BLaER1 treated with 17β-estradiol and CSF1 and Interleukin-3, amounts not matched to agents 10 nM and 100 nM (cell line): Measurements from ENCODE around the gene GPC6.

Experiments
- H3K27ac ChIP-seq, 11 experiments: shearing (Covaris generic); formaldehyde crosslinking; 2 replicates each; pipeline ENCODE4 v1.8.1; 2022
- H3K27me3 ChIP-seq, 11 experiments: shearing (Covaris generic); formaldehyde crosslinking; 2 replicates each; pipeline ENCODE4 v1.8.1; 2022
- H3K36me3 ChIP-seq, 11 experiments: shearing (Covaris generic); formaldehyde crosslinking; 2 replicates each; pipeline ENCODE4 v1.8.1; 2022
- H3K4me1 ChIP-seq, 10 experiments: shearing (Covaris generic); formaldehyde crosslinking; 2 replicates each; pipeline ENCODE4 v1.8.1; 2022
- H3K4me2 ChIP-seq, 11 experiments: shearing (Covaris generic); formaldehyde crosslinking; 2 replicates each; pipeline ENCODE4 v1.8.1; 2022
- H3K4me3 ChIP-seq, 10 experiments: shearing (Covaris generic); formaldehyde crosslinking; 2 replicates each; pipeline ENCODE4 v1.8.1; 2022
- H3K9ac ChIP-seq, 11 experiments: shearing (Covaris generic); formaldehyde crosslinking; 2 replicates each; pipeline ENCODE4 v1.8.1; 2022
- H3K9me3 ChIP-seq, 11 experiments: shearing (Covaris generic); formaldehyde crosslinking; replicated peaks in 1 of 11; 2 replicates each; pipeline ENCODE4 v1.8.1; 2022
- H4K20me1 ChIP-seq, 11 experiments: shearing (Covaris generic); formaldehyde crosslinking; 2 replicates each; pipeline ENCODE4 v1.8.1; 2022
- Cebpa-rat ChIP-seq, 11 experiments: shearing (Covaris generic); IDR thresholded peaks; 2 replicates each; pipeline ENCODE4 v1.8.1; 2022

Gene GPC6

GRCh38 chr13:94305463-94305862 is 1078.9 kb downstream of the GPC6 start:
- no peak for TF ChIP-seq Cebpa-rat (IDR thresholded peaks at IDR 0.05)
- Histone ChIP-seq H3K4me2 (no peak overlapping the region), H3K4me3 (no peak overlapping the region), H4K20me1 (no peaks in the 10 kb centered on the region), H3K9me3 (0 out of 22 replicates have a peak, but pooled peaks cover 0 to 5% (median 0%) of the 10 kb centered on the region in 11 experiments), H3K9ac (no peak overlapping the region), H3K36me3 (no peaks in the 10 kb centered on the region), H3K27me3 (no peaks in the 10 kb centered on the region), H3K4me1 (no peaks in the 10 kb centered on the region), H3K27ac (no peak overlapping the region)

GRCh38 chr13:94305934-94306333 is 1079.3 kb downstream of the GPC6 start:
- TF ChIP-seq Cebpa-rat (IDR thresholded peaks at IDR 0.05), result no peak
- Histone ChIP-seq H3K4me1 (no peaks in the 10 kb centered on the region), H3K27me3 (no peaks in the 10 kb centered on the region), H3K9me3 (0 out of 22 replicates have a peak, but pooled peaks cover 0 to 5% (median 0%) of the 10 kb centered on the region in 11 experiments), H3K4me2 (no peak overlapping the region), H3K9ac (no peak overlapping the region), H3K27ac (no peak overlapping the region), H4K20me1 (no peaks in the 10 kb centered on the region), H3K4me3 (no peak overlapping the region), H3K36me3 (no peaks in the 10 kb centered on the region)

- Histone ChIP-seq H3K36me3 (no peaks in the 10 kb centered on the region), H3K9me3 (no peaks in the 10 kb centered on the region), H4K20me1 (no peaks in the 10 kb centered on the region), H3K4me2 (no peak overlapping the region), H3K4me1 (no peaks in the 10 kb centered on the region), H3K27ac (no peak overlapping the region), H3K4me3 (no peak overlapping the region), H3K9ac (no peak overlapping the region), H3K27me3 (no peaks in the 10 kb centered on the region)
- no peak for TF ChIP-seq Cebpa-rat (IDR thresholded peaks at IDR 0.05)
Measured at GRCh38 chr13:94308832-94309231, 1082.2 kb downstream of the GPC6 start.

GRCh38 chr13:94309576-94309975 is 1083.0 kb downstream of the GPC6 start:
- Histone ChIP-seq H3K36me3 (no peaks in the 10 kb centered on the region), H3K4me3 (no peak overlapping the region), H3K4me1 (no peaks in the 10 kb centered on the region), H3K27ac (no peak overlapping the region), H3K4me2 (no peak overlapping the region), H3K27me3 (no peaks in the 10 kb centered on the region), H4K20me1 (no peaks in the 10 kb centered on the region), H3K9me3 (no peaks in the 10 kb centered on the region), H3K9ac (no peak overlapping the region)
- TF ChIP-seq Cebpa-rat (IDR thresholded peaks at IDR 0.05), result no peak

DNA sequence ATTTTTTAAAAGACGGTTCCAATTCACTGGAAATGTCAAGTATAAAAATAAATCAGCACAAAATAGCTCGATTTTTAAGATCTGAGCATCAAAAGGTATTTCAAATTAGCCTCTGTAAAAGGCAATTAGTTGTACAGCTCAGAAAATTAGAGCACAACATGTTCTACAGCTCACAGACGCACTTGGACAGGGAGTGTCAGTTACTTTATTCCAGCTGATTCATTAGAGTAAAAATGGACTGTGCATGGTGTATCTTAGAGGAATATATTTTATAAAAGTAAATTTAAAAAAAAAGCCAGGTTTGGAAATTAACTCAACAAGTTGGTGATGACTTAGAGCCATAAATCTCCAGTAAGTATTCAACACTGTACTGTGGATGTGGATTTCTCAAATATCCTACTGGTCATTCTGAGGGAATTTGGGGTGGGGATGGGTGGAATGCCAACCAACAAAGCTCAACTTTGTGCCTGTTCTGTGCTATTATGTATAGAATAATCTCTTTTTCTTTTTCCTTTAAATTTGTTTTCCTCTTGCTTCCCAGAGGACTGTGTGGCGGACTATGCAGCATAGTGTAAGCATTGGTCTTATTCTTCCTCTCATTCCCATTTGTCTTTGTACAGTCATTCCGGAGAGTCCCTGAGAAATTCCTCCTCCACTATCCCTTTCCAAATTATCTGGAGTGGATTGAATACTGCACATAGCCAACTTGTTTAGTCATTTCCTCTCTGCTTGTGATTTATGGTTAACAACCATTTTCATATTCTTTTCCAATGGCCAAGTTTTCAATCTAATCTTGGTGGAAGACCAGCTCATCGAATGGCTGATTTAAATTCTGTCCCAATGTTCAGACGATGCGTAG is 1083.6 kb downstream of the GPC6 start:
- H3K27me3 ChIP-seq, result no peaks in the 10 kb centered on the region
- TF ChIP-seq Cebpa-rat (IDR thresholded peaks at IDR 0.05), result no peak
- H3K9ac ChIP-seq, result no peak overlapping the region
- no peaks in the 10 kb centered on the region for H4K20me1 ChIP-seq
- no peaks in the 10 kb centered on the region for H3K36me3 ChIP-seq
- no peak overlapping the region for H3K27ac ChIP-seq
- H3K4me3 ChIP-seq, result no peak overlapping the region
- H3K9me3 ChIP-seq, result 0 out of 22 replicates have a peak, but pooled peaks cover 0 to 1% (median 0%) of the 10 kb centered on the region in 11 experiments
- H3K4me1 ChIP-seq, result no peaks in the 10 kb centered on the region
- no peak overlapping the region for H3K4me2 ChIP-seq

GRCh38 chr13:94311893-94312292 is 1085.3 kb downstream of the GPC6 start:
- H3K36me3 ChIP-seq, result no peaks in the 10 kb centered on the region
- no peaks in the 10 kb centered on the region for H3K27me3 ChIP-seq
- H3K9ac ChIP-seq, result no peak overlapping the region
- H3K9me3 ChIP-seq, result peaks cover 0 to 5% (median 0%) of the 10 kb centered on the region in 11 experiments; a peak in 2 of 22 replicates
- H3K4me3 ChIP-seq, result no peak overlapping the region
- no peak overlapping the region for H3K4me2 ChIP-seq
- H3K27ac ChIP-seq, result no peak overlapping the region
- no peak for TF ChIP-seq Cebpa-rat (IDR thresholded peaks at IDR 0.05)
- H4K20me1 ChIP-seq, result no peaks in the 10 kb centered on the region
- H3K4me1 ChIP-seq, result peaks cover 0 to under 1% (median 0%) of the 10 kb centered on the region in 10 experiments; a peak in 1 of 20 replicates

DNA sequence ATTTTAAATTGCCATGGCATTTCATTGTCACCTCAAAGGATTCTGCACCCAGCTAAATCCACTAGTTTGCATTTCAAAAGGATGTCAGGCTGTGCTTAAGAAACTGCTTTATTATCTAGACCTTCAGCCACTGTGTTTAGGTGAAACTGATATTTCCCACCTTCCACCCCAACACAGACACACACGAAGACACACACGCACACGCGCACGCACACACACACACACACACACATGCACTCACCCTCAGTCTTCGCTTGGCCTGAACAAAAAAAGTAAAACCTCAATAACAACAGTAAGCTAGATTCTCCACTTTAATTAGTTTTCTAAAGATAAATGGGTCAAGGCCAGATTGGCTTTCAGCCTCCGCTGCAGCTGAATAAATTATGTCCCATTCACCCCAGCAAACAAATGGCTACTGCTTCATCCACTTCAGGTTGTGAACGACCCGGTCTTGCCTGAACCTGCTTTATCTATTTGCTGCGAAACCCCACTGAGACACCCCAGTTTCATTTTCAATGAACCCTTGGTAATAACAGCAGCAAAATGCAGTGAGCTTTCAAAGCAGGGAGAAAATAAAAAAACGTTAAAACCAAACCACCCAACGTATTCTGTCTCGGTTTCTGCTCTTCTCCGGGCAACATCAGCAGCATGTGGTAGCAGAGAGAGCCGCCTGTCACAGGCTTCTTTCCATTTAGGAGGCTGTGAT is 1086.1 kb downstream of the GPC6 start:
- Histone ChIP-seq H3K36me3 (no peaks in the 10 kb centered on the region), H4K20me1 (no peaks in the 10 kb centered on the region), H3K4me3 (no peak overlapping the region), H3K9ac (no peak overlapping the region), H3K9me3 (peaks cover 0 to 5% (median 0%) of the 10 kb centered on the region in 11 experiments; a peak in 2 of 22 replicates), H3K27me3 (no peaks in the 10 kb centered on the region), H3K4me2 (no peak overlapping the region), H3K4me1 (peaks cover 0 to 8% (median 5%) of the 10 kb centered on the region in 10 experiments; a peak in 9 of 20 replicates), H3K27ac (no peak overlapping the region)
- no peak for TF ChIP-seq Cebpa-rat (IDR thresholded peaks at IDR 0.05)

- Histone ChIP-seq H3K9ac (no peak overlapping the region), H3K4me1 (peaks cover 0 to 16% (median 13%) of the 10 kb centered on the region in 10 experiments; a peak in 16 of 20 replicates), H3K36me3 (no peaks in the 10 kb centered on the region), H3K27ac (no peak overlapping the region), H3K4me3 (no peak overlapping the region), H3K4me2 (no peak overlapping the region), H3K9me3 (peaks cover 0 to 5% (median 0%) of the 10 kb centered on the region in 11 experiments; a peak in 2 of 22 replicates), H3K27me3 (no peaks in the 10 kb centered on the region), H4K20me1 (no peaks in the 10 kb centered on the region)
- no peak for TF ChIP-seq Cebpa-rat (IDR thresholded peaks at IDR 0.05)
Measured at GRCh38 chr13:94313321-94313910, 1086.8 kb downstream of the GPC6 start.

DNA sequence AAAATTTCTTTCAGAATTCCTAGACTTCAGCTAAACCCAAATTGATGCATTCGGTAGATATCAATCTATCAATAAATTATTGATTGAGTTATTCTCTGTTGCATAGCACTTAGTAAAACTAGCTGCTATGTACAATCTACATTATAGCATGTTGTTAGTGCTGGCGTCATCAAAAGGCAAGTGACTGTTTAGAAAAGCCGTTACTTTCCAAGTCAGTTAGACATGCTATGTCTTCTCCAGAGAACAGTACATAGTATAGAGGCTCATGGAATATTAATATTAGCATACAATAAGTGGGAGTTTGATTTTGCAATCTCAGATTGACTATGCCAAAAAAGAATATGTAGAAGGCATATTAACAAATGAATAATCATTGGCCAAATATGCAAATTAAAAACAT is 1087.3 kb downstream of the GPC6 start:
- no peak overlapping the region for H3K9ac ChIP-seq
- H3K27me3 ChIP-seq, result no peaks in the 10 kb centered on the region
- H4K20me1 ChIP-seq, result no peaks in the 10 kb centered on the region
- H3K4me2 ChIP-seq, result no peak overlapping the region
- H3K9me3 ChIP-seq, result peaks cover 0 to 5% (median 0%) of the 10 kb centered on the region in 11 experiments; a peak in 2 of 22 replicates
- H3K27ac ChIP-seq, result no peak overlapping the region
- H3K4me1 ChIP-seq, result peaks cover 0 to 18% (median 15%) of the 10 kb centered on the region in 10 experiments; a peak in 16 of 20 replicates
- no peak overlapping the region for H3K4me3 ChIP-seq
- no peaks in the 10 kb centered on the region for H3K36me3 ChIP-seq
- no peak for TF ChIP-seq Cebpa-rat (IDR thresholded peaks at IDR 0.05)
